ENCODE results near the gene TCTN2. TPM values are rescaled to one million over a fixed set of nuclear protein-coding genes. Genes with fewer than 3 reads are reported as not detected.

TCTN2 gene
- total and polyA plus RNA-seq, 2 of the 8 experiments (the other 6 are each of a cell fraction or from before 2014, with no cell fraction given) = 7.5 to 8.4 TPM

DNA sequence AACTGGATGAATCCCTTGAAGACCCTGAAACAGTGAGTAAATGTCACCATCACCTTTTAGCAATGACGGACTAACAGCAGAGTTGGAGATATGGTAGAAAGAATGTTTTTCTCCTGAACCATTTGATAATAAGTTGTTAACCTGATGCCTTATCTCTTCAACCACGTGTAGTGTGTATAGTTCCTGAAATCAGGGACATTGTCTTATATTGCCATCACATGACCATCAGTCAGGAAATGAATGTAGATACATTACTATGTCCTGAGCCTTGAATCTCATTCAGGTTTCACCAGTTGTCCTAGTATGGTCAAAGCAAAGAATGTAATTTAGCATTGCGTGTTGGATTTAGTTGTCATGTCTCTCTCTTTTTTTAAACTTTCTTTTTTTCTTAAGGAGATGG is 57.0 kb downstream of the TCTN2 start:
- no peak overlapping the region for H2BK20ac ChIP-seq (ENCODE audit: low read length)
- ChIA-PET POLR2A (ENCODE audit: partially characterized antibody) (interaction anchor here (0.9 kb wide), 1 partner anchor 10 kb away, joined by 3 read pairs; no protein-coding TSS in a partner anchor), CTCF (ENCODE audit: partially characterized antibody) (no interaction called here)
- peaks cover 10 to 78% (median 55%) of the 10 kb centered on the region in 4 experiments for H3K36me3 ChIP-seq (ENCODE audit: control insufficient read depth in 2 of 4, insufficient read depth in 4 of 4, low read length in 3 of 4)
- no peak overlapping the region for H2AFZ ChIP-seq (ENCODE audit: low read length)
- no peak for FAIRE-seq
- H4K8ac ChIP-seq (ENCODE audit: extremely low read depth, insufficient read depth, low read length) = no peak overlapping the region
- no peak overlapping the region for H2AK5ac ChIP-seq (ENCODE audit: low read depth, low read length)
- H4K20me1 ChIP-seq (replicated peaks in 1 of 2; ENCODE audit: control insufficient read depth in 1 of 2, insufficient read depth in 2 of 2, low read length in 2 of 2) = peaks cover 0 to 1% of the 10 kb centered on the region in 2 experiments
- H3K4ac ChIP-seq (replicated peaks; ENCODE audit: insufficient read length, low read depth, low read length) = no peak overlapping the region
- H3K14ac ChIP-seq (ENCODE audit: insufficient read length) = no peak overlapping the region
- H3K27me3 ChIP-seq (replicated peaks in 1 of 4; ENCODE audit: control insufficient read depth in 3 of 4, extremely low read depth in 1 of 4, insufficient read depth in 3 of 4, low read length in 3 of 4) = no peaks in the 10 kb centered on the region
- H4K91ac ChIP-seq (replicated peaks; ENCODE audit: insufficient read length, low read length) = no peak overlapping the region
- DNase-seq (ENCODE audit: low read depth in 1 of 2, low spot score in 2 of 2) = no peak
- no peak overlapping the region for H2BK120ac ChIP-seq (replicated peaks; ENCODE audit: low read depth, low read length)
- no peak overlapping the region for H2BK5ac ChIP-seq (ENCODE audit: low read depth, low read length)
- H3K9me3 ChIP-seq (ENCODE audit: insufficient read depth in 2 of 2, low read depth in 1 of 2, low read length in 1 of 2) = no peaks in the 10 kb centered on the region
- H3K4me2 ChIP-seq (ENCODE audit: insufficient read depth in 1 of 2, low read depth in 2 of 2, low read length in 2 of 2) = no peak overlapping the region
- H3K4me3 ChIP-seq (ENCODE audit: extremely low read depth in 1 of 4, insufficient read depth in 2 of 4, low read depth in 3 of 4, low read length in 4 of 4) = no peak overlapping the region
- 90% methylated on average over 3 of the region's 3 CpGs; no CpG with 5 or more reads in 1 of the 2 experiments for WGBS, 2 experiments (ENCODE audit: extremely low coverage in 1 of 2, insufficient coverage in 1 of 2, insufficient read length in 1 of 2, insufficient replicate concordance in 2 of 2, low coverage in 1 of 2, low lambda C conversion rate in 2 of 2, missing lambda C conversion rate in 1 of 2)
- no peak overlapping the region for H4K5ac ChIP-seq (ENCODE audit: insufficient read length, low read depth, low read length)
- H3K27ac ChIP-seq (ENCODE audit: low read depth, low read length) = no peak overlapping the region
- no peaks in the 10 kb centered on the region for H3K79me1 ChIP-seq (ENCODE audit: low read depth, low read length)
- no peak overlapping the region for H2BK15ac ChIP-seq (ENCODE audit: low read length)
- H3K23me2 ChIP-seq (ENCODE audit: low read depth, low read length) = no peaks in the 10 kb centered on the region
- no peak overlapping the region for H3K18ac ChIP-seq (ENCODE audit: extremely low read depth, low read length)
- H3K4me1 ChIP-seq (replicated peaks in 1 of 4; ENCODE audit: control insufficient read depth in 3 of 4, insufficient read depth in 4 of 4, low read length in 3 of 4) = no peaks in the 10 kb centered on the region
- H2BK12ac ChIP-seq (ENCODE audit: low read depth, low read length) = no peak overlapping the region
- H3K23ac ChIP-seq (ENCODE audit: insufficient read length) = no peak overlapping the region
- H3K79me2 ChIP-seq (ENCODE audit: control insufficient read depth in 1 of 2, insufficient read depth in 2 of 2, low read length in 2 of 2) = no peaks in the 10 kb centered on the region
- H3K9ac ChIP-seq (replicated peaks in 1 of 4; ENCODE audit: extremely low read depth in 1 of 4, low read depth in 3 of 4, low read length in 3 of 4) = no peak overlapping the region
- H3K56ac ChIP-seq (replicated peaks; ENCODE audit: insufficient read length, low read depth, low read length) = no peak overlapping the region
- TF ChIP-seq SIN3A (conservative IDR thresholded peaks at IDR 0.05 in 1 of 2, IDR thresholded peaks at IDR 0.05 in 1 of 2; ENCODE audit: low read depth in 1 of 2, low read length in 2 of 2) (no peak), MAFK (IDR thresholded peaks at IDR 0.05; ENCODE audit: low read depth, low read length) (no peak), GABPA (IDR thresholded peaks at IDR 0.05; ENCODE audit: borderline replicate concordance, insufficient read depth, low read length) (no peak), RNF2 (IDR thresholded peaks at IDR 0.05; ENCODE audit: borderline replicate concordance, low read depth, low read length, missing control alignments, poor library complexity, severe bottlenecking) (no peak), SIX5 (IDR thresholded peaks at IDR 0.05; ENCODE audit: low read depth, low read length) (no peak), CEBPB (IDR thresholded peaks at IDR 0.05; ENCODE audit: low read depth, low read length) (no peak), SP1 (IDR thresholded peaks at IDR 0.05; ENCODE audit: low read depth, low read length) (no peak), TCF12 (IDR thresholded peaks at IDR 0.05; ENCODE audit: low read depth, low read length) (no peak), CTBP2 (IDR thresholded peaks at IDR 0.05; ENCODE audit: borderline replicate concordance, insufficient read depth, insufficient read length, low read length) (no peak), CHD2 (IDR thresholded peaks at IDR 0.05; ENCODE audit: low read length) (no peak), POLR2AphosphoS5 (IDR thresholded peaks at IDR 0.05; ENCODE audit: low read depth, low read length) (no peak), CBX5 (IDR thresholded peaks at IDR 0.05; ENCODE audit: low read depth, low read length) (no peak)
- TF ChIP-seq, protein P1, sequence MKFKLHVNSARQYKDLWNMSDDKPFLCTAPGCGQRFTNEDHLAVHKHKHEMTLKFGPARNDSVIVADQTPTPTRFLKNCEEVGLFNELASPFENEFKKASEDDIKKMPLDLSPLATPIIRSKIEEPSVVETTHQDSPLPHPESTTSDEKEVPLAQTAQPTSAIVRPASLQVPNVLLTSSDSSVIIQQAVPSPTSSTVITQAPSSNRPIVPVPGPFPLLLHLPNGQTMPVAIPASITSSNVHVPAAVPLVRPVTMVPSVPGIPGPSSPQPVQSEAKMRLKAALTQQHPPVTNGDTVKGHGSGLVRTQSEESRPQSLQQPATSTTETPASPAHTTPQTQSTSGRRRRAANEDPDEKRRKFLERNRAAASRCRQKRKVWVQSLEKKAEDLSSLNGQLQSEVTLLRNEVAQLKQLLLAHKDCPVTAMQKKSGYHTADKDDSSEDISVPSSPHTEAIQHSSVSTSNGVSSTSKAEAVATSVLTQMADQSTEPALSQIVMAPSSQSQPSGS (IDR thresholded peaks at IDR 0.05; ENCODE audit: low read length) = no peak

All from H1 (cell line).